Measurements from ENCODE around the gene MGST2.

The MGST2 gene

GRCh38 chr4:139663561-139664138, 2.0 kb upstream of the MGST2 start:
- H3K4me1 ChIP-seq (ENCODE audit: insufficient read depth, low read length): peaks cover 23% of the 10 kb centered on the region
- H3K27ac ChIP-seq (ENCODE audit: low read depth, low read length): no peak overlapping the region
- no peak overlapping the region for H3K4me3 ChIP-seq (ENCODE audit: low read depth in 1 of 2, low read length in 2 of 2)
- H3K27me3 ChIP-seq (ENCODE audit: control insufficient read depth in 1 of 2, insufficient read depth in 2 of 2, low read length in 2 of 2): no peaks in the 10 kb centered on the region
- no peak overlapping the region for H3K9ac ChIP-seq (ENCODE audit: low read length)
- H3K36me3 ChIP-seq (ENCODE audit: insufficient read depth, low read length): no peaks in the 10 kb centered on the region
- no peaks in the 10 kb centered on the region for H3K9me3 ChIP-seq (ENCODE audit: low read length)

- no peak overlapping the region for H3K27ac ChIP-seq (ENCODE audit: low read depth, low read length)
- no peaks in the 10 kb centered on the region for H3K9me3 ChIP-seq (ENCODE audit: low read length)
- H3K4me1 ChIP-seq (ENCODE audit: insufficient read depth, low read length): peaks cover 23% of the 10 kb centered on the region
Observed at GRCh38 chr4:139664442-139664841, 1.2 kb upstream of the MGST2 start.

GRCh38 chr4:139665079-139665689, 435 bp upstream of the MGST2 start:
- Histone ChIP-seq H3K4me3 (ENCODE audit: low read depth in 1 of 2, low read length in 2 of 2) (peak overlapping the region; percentile 71 to 73), H3K4me1 (ENCODE audit: insufficient read depth, low read length) (peaks cover 23% of the 10 kb centered on the region), H3K9ac (ENCODE audit: low read length) (peak overlapping the region; percentile 44), H3K27ac (ENCODE audit: low read depth, low read length) (peak overlapping the region; percentile 86), H3K27me3 (ENCODE audit: control insufficient read depth in 1 of 2, insufficient read depth in 2 of 2, low read length in 2 of 2) (no peaks in the 10 kb centered on the region), H3K9me3 (ENCODE audit: low read length) (no peaks in the 10 kb centered on the region), H3K36me3 (ENCODE audit: insufficient read depth, low read length) (no peaks in the 10 kb centered on the region)

More at GRCh38 chr4:139664442-139664841, 1.2 kb upstream of the MGST2 start:
- Histone ChIP-seq H3K27me3 (ENCODE audit: control insufficient read depth in 1 of 2, insufficient read depth in 2 of 2, low read length in 2 of 2) (no peaks in the 10 kb centered on the region), H3K9ac (ENCODE audit: low read length) (no peak overlapping the region), H3K36me3 (ENCODE audit: insufficient read depth, low read length) (no peaks in the 10 kb centered on the region), H3K4me3 (ENCODE audit: low read depth in 1 of 2, low read length in 2 of 2) (no peak overlapping the region)

- Histone ChIP-seq H3K27me3 (ENCODE audit: control insufficient read depth in 1 of 2, insufficient read depth in 2 of 2, low read length in 2 of 2) (no peaks in the 10 kb centered on the region), H3K4me3 (ENCODE audit: low read depth in 1 of 2, low read length in 2 of 2) (peak overlapping the region; percentile 71 to 73)
Observed at GRCh38 chr4:139666735-139667281, 1.2 kb downstream of the MGST2 start.

GRCh38 chr4:139668036-139668435, 2.4 kb downstream of the MGST2 start:
- no peak overlapping the region for H3K9ac ChIP-seq (ENCODE audit: low read length)
- no peak overlapping the region for H3K4me3 ChIP-seq (ENCODE audit: low read depth in 1 of 2, low read length in 2 of 2)
- no peaks in the 10 kb centered on the region for H3K9me3 ChIP-seq (ENCODE audit: low read length)
- no peak overlapping the region for H3K27ac ChIP-seq (ENCODE audit: low read depth, low read length)
- H3K36me3 ChIP-seq (ENCODE audit: insufficient read depth, low read length): no peaks in the 10 kb centered on the region
- peaks cover 23% of the 10 kb centered on the region for H3K4me1 ChIP-seq (ENCODE audit: insufficient read depth, low read length)
- H3K27me3 ChIP-seq (ENCODE audit: control insufficient read depth in 1 of 2, insufficient read depth in 2 of 2, low read length in 2 of 2): no peaks in the 10 kb centered on the region

More at GRCh38 chr4:139666735-139667281, 1.2 kb downstream of the MGST2 start:
- Histone ChIP-seq H3K9ac (ENCODE audit: low read length) (peak overlapping the region; percentile 44), H3K27ac (ENCODE audit: low read depth, low read length) (peak overlapping the region; percentile 86), H3K36me3 (ENCODE audit: insufficient read depth, low read length) (no peaks in the 10 kb centered on the region), H3K4me1 (ENCODE audit: insufficient read depth, low read length) (peaks cover 23% of the 10 kb centered on the region), H3K9me3 (ENCODE audit: low read length) (no peaks in the 10 kb centered on the region)

- Histone ChIP-seq H3K27me3 (ENCODE audit: control insufficient read depth in 1 of 2, insufficient read depth in 2 of 2, low read length in 2 of 2) (no peaks in the 10 kb centered on the region), H3K4me3 (ENCODE audit: low read depth in 1 of 2, low read length in 2 of 2) (no peak overlapping the region), H3K36me3 (ENCODE audit: insufficient read depth, low read length) (no peaks in the 10 kb centered on the region), H3K9ac (ENCODE audit: low read length) (no peak overlapping the region), H3K27ac (ENCODE audit: low read depth, low read length) (no peak overlapping the region), H3K9me3 (ENCODE audit: low read length) (no peaks in the 10 kb centered on the region), H3K4me1 (ENCODE audit: insufficient read depth, low read length) (peaks cover 23% of the 10 kb centered on the region)
Observed at GRCh38 chr4:139668658-139669201, 3.1 kb downstream of the MGST2 start.

GRCh38 chr4:139669335-139669734, 3.7 kb downstream of the MGST2 start:
- Histone ChIP-seq H3K4me3 (ENCODE audit: low read depth in 1 of 2, low read length in 2 of 2) (no peak overlapping the region), H3K27me3 (ENCODE audit: control insufficient read depth in 1 of 2, insufficient read depth in 2 of 2, low read length in 2 of 2) (no peaks in the 10 kb centered on the region), H3K4me1 (ENCODE audit: insufficient read depth, low read length) (peaks cover 23% of the 10 kb centered on the region), H3K9me3 (ENCODE audit: low read length) (no peaks in the 10 kb centered on the region), H3K27ac (ENCODE audit: low read depth, low read length) (no peak overlapping the region), H3K36me3 (ENCODE audit: insufficient read depth, low read length) (no peaks in the 10 kb centered on the region), H3K9ac (ENCODE audit: low read length) (no peak overlapping the region)

GRCh38 chr4:139669890-139670289, 4.3 kb downstream of the MGST2 start:
- H3K9me3 ChIP-seq (ENCODE audit: low read length): no peaks in the 10 kb centered on the region
- no peak overlapping the region for H3K4me3 ChIP-seq (ENCODE audit: low read depth in 1 of 2, low read length in 2 of 2)
- H3K27ac ChIP-seq (ENCODE audit: low read depth, low read length): no peak overlapping the region
- H3K9ac ChIP-seq (ENCODE audit: low read length): no peak overlapping the region
- H3K36me3 ChIP-seq (ENCODE audit: insufficient read depth, low read length): no peaks in the 10 kb centered on the region
- no peaks in the 10 kb centered on the region for H3K27me3 ChIP-seq (ENCODE audit: control insufficient read depth in 1 of 2, insufficient read depth in 2 of 2, low read length in 2 of 2)
- H3K4me1 ChIP-seq (ENCODE audit: insufficient read depth, low read length): peaks cover 23% of the 10 kb centered on the region

- H3K4me1 ChIP-seq (ENCODE audit: insufficient read depth, low read length): peaks cover 19% of the 10 kb centered on the region
- H3K4me3 ChIP-seq (ENCODE audit: low read depth in 1 of 2, low read length in 2 of 2): no peak overlapping the region
- no peak overlapping the region for H3K9ac ChIP-seq (ENCODE audit: low read length)
- H3K9me3 ChIP-seq (ENCODE audit: low read length): no peaks in the 10 kb centered on the region
- H3K27ac ChIP-seq (ENCODE audit: low read depth, low read length): no peak overlapping the region
- no peaks in the 10 kb centered on the region for H3K27me3 ChIP-seq (ENCODE audit: control insufficient read depth in 1 of 2, insufficient read depth in 2 of 2, low read length in 2 of 2)
- no peaks in the 10 kb centered on the region for H3K36me3 ChIP-seq (ENCODE audit: insufficient read depth, low read length)
Observed at GRCh38 chr4:139670775-139671174, 5.2 kb downstream of the MGST2 start.

- Histone ChIP-seq H3K36me3 (ENCODE audit: insufficient read depth, low read length) (no peaks in the 10 kb centered on the region), H3K27me3 (ENCODE audit: control insufficient read depth in 1 of 2, insufficient read depth in 2 of 2, low read length in 2 of 2) (no peaks in the 10 kb centered on the region), H3K4me1 (ENCODE audit: insufficient read depth, low read length) (peaks cover 8% of the 10 kb centered on the region), H3K9me3 (ENCODE audit: low read length) (no peaks in the 10 kb centered on the region), H3K4me3 (ENCODE audit: low read depth in 1 of 2, low read length in 2 of 2) (no peak overlapping the region), H3K9ac (ENCODE audit: low read length) (no peak overlapping the region), H3K27ac (ENCODE audit: low read depth, low read length) (no peak overlapping the region)
Observed at GRCh38 chr4:139672215-139672614, 6.6 kb downstream of the MGST2 start.

GRCh38 chr4:139672732-139673131, 7.1 kb downstream of the MGST2 start:
- no peak overlapping the region for H3K9ac ChIP-seq (ENCODE audit: low read length)
- no peaks in the 10 kb centered on the region for H3K36me3 ChIP-seq (ENCODE audit: insufficient read depth, low read length)
- H3K4me3 ChIP-seq (ENCODE audit: low read depth in 1 of 2, low read length in 2 of 2): no peak overlapping the region
- H3K27ac ChIP-seq (ENCODE audit: low read depth, low read length): no peak overlapping the region
- H3K27me3 ChIP-seq (ENCODE audit: control insufficient read depth in 1 of 2, insufficient read depth in 2 of 2, low read length in 2 of 2): no peaks in the 10 kb centered on the region
- peaks cover 4% of the 10 kb centered on the region for H3K4me1 ChIP-seq (ENCODE audit: insufficient read depth, low read length)
- H3K9me3 ChIP-seq (ENCODE audit: low read length): no peaks in the 10 kb centered on the region

Data from muscle layer of colon (tissue), 2 donors.